NT2/D1 (cell line): ENCODE data around the gene RICTOR.

Experiments used
- YY1 ChIP-seq: IDR thresholded peaks from 2 replicates; pipeline ENCODE4 v1.6.1; 2011; ENCODE audit not compliant: insufficient read length, insufficient read depth
- ZNF274 ChIP-seq: IDR thresholded peaks from 2 replicates; pipeline ENCODE4 v1.6.1; 2011; ENCODE audit warnings: mild to moderate bottlenecking, low read depth, low read length

DNA sequence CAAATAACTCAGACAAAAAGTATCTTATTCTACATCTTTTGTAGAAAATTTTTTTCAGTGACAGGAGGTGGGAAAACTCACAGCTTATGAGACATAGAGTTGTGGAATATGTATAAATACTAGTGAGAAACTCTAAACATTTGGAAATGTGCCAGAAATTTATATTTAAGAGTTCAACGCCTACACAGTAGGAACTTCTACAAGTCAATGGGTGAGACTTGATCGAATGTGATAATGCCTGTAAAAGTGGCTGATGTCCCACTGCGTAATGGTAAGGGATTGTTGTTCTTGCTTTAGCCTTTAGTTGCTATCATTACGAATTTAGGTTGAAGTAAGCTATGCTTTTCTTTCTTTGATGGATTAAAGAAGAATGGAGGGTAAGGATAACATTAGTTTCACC, 40.0 kb upstream of the RICTOR start:
- TF ChIP-seq ZNF274 (no peak), YY1 (no peak)
